Neural crest cell (in vitro differentiated cells): ENCODE measurements around the gene ZNF184. TPM values are rescaled to one million over a fixed set of nuclear protein-coding genes. Genes with fewer than 3 reads are reported as not detected.

Source experiments
- DNase-seq: peaks from one replicate; pipeline ENCODE4 v3.0.0; 2021; ENCODE audit warnings: low read depth, mixed read lengths, low spot score
- H3K27ac Mint-ChIP-seq: one replicate; pipeline ENCODE4 v1.8.0; 2021; ENCODE audit warnings: mild to moderate bottlenecking, mixed read lengths; ENCODE audit not compliant: unreplicated experiment
- H3K27me3 Mint-ChIP-seq: 2 replicates; pipeline ENCODE4 v1.8.0; 2021; ENCODE audit warnings: low read depth, mild to moderate bottlenecking, mixed read lengths
- H3K36me3 Mint-ChIP-seq: 2 replicates; pipeline ENCODE4 v1.8.0; 2021; ENCODE audit warnings: low read depth, mild to moderate bottlenecking, mixed read lengths
- H3K4me1 Mint-ChIP-seq: 2 replicates; pipeline ENCODE4 v1.8.0; 2021; ENCODE audit warnings: mixed read lengths
- H3K4me3 Mint-ChIP-seq: one replicate; pipeline ENCODE4 v1.8.0; 2021; ENCODE audit warnings: mild to moderate bottlenecking, mixed read lengths
- H3K9me3 Mint-ChIP-seq: 2 replicates; pipeline ENCODE4 v1.8.0; 2021; ENCODE audit warnings: mixed read lengths
- CTCF ChIP-seq: fragments of 200-600 bp; sonication (generic); conservative IDR thresholded peaks from 2 replicates; pipeline ENCODE4 v1.5.0; 2021; ENCODE audit warnings: antibody characterized with exemption, mild to moderate bottlenecking
- total RNA-seq: library from RNA; stranded (reverse); gene quantifications from 2 replicates; pipeline ENCODE4 v1.2.1, GENCODE V29; 2021

The ZNF184 gene
- total RNA-seq, 1 donor from 2014 or later, result 16.7 TPM

- Mint-ChIP-seq H3K9me3 (peaks cover 18% of the 10 kb centered on the region), H3K36me3 (peaks cover 36% of the 10 kb centered on the region), H3K4me1 (no peaks in the 10 kb centered on the region), H3K4me3 (no peak overlapping the region), H3K27me3 (no peaks in the 10 kb centered on the region), H3K27ac (no peak overlapping the region)
- no peak for DNase-seq
- TF ChIP-seq CTCF, result no peak
Measured at GRCh38 chr6:27406085-27406484, 66.8 kb downstream of the ZNF184 start.

GRCh38 chr6:27400877-27401642 is 71.8 kb downstream of the ZNF184 start:
- Mint-ChIP-seq H3K27ac (no peak overlapping the region), H3K36me3 (peaks cover 72% of the 10 kb centered on the region), H3K4me3 (no peak overlapping the region), H3K4me1 (no peaks in the 10 kb centered on the region), H3K27me3 (no peaks in the 10 kb centered on the region), H3K9me3 (peaks cover 37% of the 10 kb centered on the region)
- DNase-seq, result no peak
- no peak for TF ChIP-seq CTCF

Other genes starting within 250 kb of the ZNF184 start
- gene PRSS16, start 225.4 kb downstream of the ZNF184 start, total RNA-seq, result 0.57 and 0.63 TPM in 2 replicates
- gene POM121L2, start 160.8 kb downstream of the ZNF184 start, total RNA-seq, result not detected in 2 replicates
- 10.1 and 10.2 TPM in 2 replicates for gene ZNF391, start 84.3 kb downstream of the ZNF184 start, total RNA-seq